ENCODE measurements around the gene NABP1.

Gene NABP1

GRCh38 chr2:191719261-191719660 is 41.3 kb downstream of the NABP1 start:
- TF ChIP-seq CTCF (IDR thresholded peaks at IDR 0.05), result no peak
- Histone ChIP-seq H3K27ac (no peak overlapping the region), H3K4me3 (no peak overlapping the region)
- no peak for DNase-seq (ENCODE audit: low spot score)

- Histone ChIP-seq H3K4me3 (no peak overlapping the region), H3K27ac (no peak overlapping the region)
- no peak for TF ChIP-seq CTCF (IDR thresholded peaks at IDR 0.05)
- no peak for DNase-seq (ENCODE audit: low spot score)
Observed at GRCh38 chr2:191719938-191720337, 42.0 kb downstream of the NABP1 start.

GRCh38 chr2:191721331-191721730 is 43.4 kb downstream of the NABP1 start:
- TF ChIP-seq CTCF (IDR thresholded peaks at IDR 0.05), result no peak
- no peak overlapping the region for H3K4me3 ChIP-seq
- DNase-seq (ENCODE audit: low spot score), result no peak

DNA sequence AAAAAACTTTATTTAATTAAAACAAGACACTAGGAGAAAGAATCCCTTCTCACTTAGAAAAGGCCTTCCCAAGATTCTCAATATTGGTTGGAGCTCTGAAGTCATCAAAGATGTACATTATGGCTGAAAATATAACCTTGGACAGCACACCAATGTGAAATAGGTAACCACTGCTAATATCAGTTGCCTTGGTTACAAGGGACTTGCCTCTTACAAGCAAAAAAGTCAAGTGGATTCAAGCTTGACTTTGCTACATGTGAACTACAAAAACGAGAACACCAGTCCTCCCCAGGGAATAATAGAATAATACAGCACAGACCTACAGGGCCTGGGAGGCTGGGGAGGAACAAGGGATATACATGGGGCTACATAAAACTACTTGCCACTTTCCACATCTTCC is 46.1 kb downstream of the NABP1 start:
- DNase-seq (ENCODE audit: low spot score), result no peak
- no peak overlapping the region for H3K4me3 ChIP-seq
- no peak for TF ChIP-seq CTCF (IDR thresholded peaks at IDR 0.05)

More at GRCh38 chr2:191721331-191721730, 43.4 kb downstream of the NABP1 start:
- H3K27ac ChIP-seq, result no peak overlapping the region

DNA sequence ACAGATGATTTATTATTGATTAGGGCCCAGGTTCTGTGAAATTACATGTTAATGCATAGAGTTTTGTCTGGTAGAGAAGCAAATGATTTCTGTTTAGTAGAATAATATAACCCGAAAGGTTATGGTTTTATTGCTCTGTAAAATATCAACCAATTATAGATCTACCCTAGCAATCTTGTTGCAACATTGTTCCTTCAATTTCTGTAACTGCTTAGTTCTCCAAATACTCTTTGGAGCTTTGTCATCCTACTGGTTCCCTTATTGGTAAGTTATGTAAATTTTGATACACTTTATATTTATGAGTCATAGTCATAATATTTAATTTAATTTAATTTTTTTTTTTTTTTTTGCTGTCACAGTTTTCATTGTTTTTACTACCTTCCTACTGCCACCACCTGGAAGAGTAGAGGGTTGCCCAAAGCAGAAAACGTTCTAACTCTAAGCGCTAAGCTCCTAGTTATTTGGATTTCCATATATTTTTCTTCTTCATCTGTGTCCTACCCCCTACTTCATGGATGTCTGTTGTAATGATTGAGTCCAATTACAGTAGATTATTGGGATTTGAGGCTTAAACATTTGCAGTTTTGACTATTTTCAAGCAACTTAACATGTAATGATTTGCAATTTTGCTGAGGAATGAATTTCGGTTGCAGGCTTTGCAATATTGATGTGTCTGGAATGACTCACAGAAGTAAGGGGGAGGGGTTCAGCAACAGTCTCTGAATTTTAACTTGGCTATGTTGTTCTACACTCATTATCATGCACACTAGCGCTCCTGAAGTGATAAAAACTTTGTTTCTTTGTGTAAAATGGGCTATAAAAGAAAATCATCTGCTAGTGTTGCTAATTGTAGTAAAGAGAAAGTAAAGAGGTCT is 51.1 kb downstream of the NABP1 start:
- no peak for TF ChIP-seq CTCF (IDR thresholded peaks at IDR 0.05)
- no peak overlapping the region for H3K4me3 ChIP-seq

More for the DNA sequence above, 46.1 kb downstream of the NABP1 start:
- H3K27ac ChIP-seq, result no peak overlapping the region

DNA sequence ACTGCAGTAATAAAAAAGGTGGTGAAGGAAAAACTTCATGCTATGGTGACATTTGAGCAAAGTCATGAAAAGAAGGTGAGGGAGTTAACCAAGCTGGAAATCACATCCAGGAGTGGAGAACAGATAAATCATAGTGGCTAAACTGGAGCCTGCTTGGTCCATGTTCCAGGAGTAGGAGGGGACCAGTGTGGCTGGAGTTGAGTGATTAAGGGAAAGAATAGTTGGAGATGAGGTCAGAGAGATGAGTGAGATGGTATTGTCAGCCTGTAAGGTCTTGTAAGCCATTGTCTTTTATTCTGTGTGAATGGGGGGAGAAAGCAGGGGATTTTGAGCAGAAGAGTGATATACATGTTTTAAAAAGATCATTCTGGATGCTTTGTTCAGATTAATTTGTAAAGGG is 52.3 kb downstream of the NABP1 start:
- Histone ChIP-seq H3K27ac (no peak overlapping the region), H3K4me3 (no peak overlapping the region)
- no peak for DNase-seq (ENCODE audit: low spot score)
- TF ChIP-seq CTCF (IDR thresholded peaks at IDR 0.05), result no peak

More for the DNA sequence above, 51.1 kb downstream of the NABP1 start:
- no peak overlapping the region for H3K27ac ChIP-seq
- no peak for DNase-seq (ENCODE audit: low spot score)
